HG03097 (cell line): Measurements from ENCODE around the gene ATP1B1.

Experiments
- ATAC-seq: cut with Tn5 transposase; IDR thresholded peaks from one replicate; pipeline ENCODE4 v1.9.1; 2021; ENCODE audit not compliant: unreplicated experiment, low FRiP score

ATP1B1 gene

GRCh38 chr1:169092399-169092798 lies 14.1 kb upstream of the ATP1B1 start:
- ATAC-seq: no peak

DNA sequence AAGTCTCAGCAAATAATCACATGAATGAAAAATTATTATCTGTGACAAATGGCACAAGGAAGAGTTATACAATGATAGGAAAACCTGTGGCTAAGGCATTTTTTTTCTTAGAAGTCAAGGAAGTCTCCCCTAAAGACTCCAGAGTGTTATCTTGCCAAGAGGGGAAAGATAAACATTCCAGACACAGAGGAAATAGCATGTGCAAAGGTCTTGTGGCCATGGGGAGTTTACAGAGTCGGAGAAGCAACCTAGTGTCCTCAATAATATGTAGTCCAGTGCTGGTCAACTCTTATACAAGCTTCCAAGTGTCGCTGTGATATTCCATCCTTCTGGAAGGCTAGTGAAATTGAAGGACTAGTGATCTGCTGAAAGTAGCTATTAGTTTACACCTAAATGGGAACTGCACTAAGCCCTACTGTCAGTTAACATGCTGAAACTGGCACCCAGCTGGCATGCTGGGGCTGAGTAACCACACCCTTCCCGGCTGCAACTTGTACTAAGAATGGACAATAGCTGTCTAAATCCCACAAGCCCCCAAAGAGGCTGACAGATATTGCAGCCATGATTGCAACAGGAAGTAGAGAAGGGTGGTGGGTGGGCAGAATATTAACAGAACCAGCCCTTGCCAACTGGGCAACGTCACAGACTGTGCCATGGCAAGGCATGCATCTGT lies 11.5 kb upstream of the ATP1B1 start:
- no peak for ATAC-seq

- ATAC-seq: no peak
Observed at GRCh38 chr1:169098380-169098779, 8.1 kb upstream of the ATP1B1 start.

DNA sequence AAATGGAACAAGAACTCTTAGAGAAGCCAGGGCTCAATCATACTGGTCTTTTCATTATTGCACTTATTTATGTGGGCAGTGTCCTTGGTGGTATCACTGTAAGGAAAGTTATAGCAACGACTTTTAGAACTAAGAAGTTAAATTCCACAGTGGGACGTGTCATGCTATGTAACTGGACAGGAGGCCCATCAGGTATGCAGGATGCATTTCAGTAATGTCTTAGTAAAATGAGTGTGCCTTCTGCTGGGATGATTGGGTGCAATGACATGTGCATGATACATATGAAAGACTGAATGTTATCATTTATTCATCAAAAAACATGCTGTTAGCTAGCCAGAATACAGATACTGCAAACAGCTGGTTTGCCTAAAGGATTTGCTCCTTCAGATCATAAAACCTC lies 6.9 kb upstream of the ATP1B1 start:
- no peak for ATAC-seq

- no peak for ATAC-seq
Observed at GRCh38 chr1:169100208-169100607, 6.3 kb upstream of the ATP1B1 start.

- no peak for ATAC-seq
Observed at GRCh38 chr1:169100651-169101088, 5.8 kb upstream of the ATP1B1 start.

GRCh38 chr1:169102567-169102966 lies 3.9 kb upstream of the ATP1B1 start:
- ATAC-seq: no peak

- no peak for ATAC-seq
Observed at GRCh38 chr1:169103002-169103401, 3.5 kb upstream of the ATP1B1 start.

GRCh38 chr1:169103480-169103893 lies 3.0 kb upstream of the ATP1B1 start:
- no peak for ATAC-seq

DNA sequence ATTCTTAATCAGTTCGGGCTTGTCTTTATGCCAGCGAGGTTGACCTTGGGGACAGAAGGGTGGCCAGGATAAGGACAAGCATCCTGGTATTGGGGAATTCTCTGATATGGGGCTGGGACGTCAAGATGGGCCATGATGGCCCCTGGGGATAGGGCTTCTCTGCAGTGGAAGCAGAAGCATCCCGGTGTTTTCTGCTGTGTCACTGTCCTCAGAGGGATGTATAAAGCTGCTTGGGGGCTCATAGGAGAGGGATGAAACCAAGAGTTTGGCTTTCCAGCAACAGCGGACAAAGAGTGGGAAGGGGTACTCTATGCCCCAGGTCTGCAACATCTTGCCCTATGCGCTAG lies 1.4 kb upstream of the ATP1B1 start:
- ATAC-seq: no peak

- peak; percentile 22 for ATAC-seq
Observed at GRCh38 chr1:169105434-169106094, 926 bp upstream of the ATP1B1 start.

DNA sequence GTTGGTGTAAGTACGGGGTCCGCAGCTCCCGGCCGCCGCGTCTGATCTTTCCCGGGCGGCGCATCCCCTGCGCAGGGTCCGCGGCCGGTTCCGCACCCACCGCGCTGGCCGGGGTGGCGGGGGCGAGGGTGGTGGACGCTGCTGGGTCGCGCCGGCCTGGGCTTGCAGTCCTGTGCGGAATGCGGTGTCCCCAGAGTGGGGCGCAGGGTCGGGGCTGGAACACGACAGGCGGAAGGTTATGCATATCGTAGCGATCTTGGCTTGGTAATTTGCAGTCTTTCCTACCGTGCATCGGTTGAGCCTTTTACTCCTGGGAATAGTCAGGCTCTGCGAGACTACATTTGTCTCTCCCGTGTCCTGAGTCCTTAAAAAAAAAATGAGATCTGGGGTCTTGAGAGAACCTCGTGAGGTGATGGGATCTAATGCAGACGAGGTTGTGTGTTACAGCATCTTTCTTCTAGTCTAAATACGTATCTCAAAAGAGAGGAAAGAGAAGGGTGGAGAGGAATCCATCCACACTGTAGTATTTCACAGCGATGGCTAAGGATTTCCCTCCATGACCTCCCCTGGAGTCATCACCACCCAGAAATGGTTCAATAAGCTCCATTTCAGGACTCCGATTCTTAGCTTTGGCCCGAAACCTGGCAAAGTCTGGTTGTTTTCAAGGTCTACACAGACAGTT lies 572 bp downstream of the ATP1B1 start:
- ATAC-seq: no peak

DNA sequence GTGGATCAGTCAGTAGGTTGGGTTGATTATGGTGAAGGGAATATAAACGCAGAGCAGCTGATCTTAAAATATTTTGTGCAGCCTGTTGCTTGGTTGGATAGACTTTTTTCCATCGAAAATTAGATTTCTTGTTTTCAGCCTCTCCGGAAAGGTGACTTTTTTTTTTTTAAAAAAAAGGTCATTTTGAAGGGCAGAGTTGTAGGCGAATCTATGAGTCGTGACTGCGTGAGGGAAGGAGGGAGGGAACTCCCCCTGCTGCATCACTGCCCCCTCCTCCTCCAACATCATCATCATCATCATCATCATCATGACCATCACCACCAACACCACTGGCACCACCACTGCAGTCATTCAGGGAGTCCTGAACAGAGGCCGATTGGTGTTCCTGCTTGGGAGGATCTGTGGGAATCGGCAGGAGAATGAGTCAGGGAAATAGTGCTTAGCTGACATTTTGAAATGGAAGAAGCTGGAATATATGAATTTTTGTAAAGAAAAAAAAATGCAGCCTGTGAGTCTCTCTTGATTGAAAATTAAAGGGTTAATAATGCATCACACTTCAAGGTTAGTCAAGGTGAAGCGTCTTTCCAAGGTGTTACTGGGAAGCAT lies 1.2 kb downstream of the ATP1B1 start:
- ATAC-seq: no peak

DNA sequence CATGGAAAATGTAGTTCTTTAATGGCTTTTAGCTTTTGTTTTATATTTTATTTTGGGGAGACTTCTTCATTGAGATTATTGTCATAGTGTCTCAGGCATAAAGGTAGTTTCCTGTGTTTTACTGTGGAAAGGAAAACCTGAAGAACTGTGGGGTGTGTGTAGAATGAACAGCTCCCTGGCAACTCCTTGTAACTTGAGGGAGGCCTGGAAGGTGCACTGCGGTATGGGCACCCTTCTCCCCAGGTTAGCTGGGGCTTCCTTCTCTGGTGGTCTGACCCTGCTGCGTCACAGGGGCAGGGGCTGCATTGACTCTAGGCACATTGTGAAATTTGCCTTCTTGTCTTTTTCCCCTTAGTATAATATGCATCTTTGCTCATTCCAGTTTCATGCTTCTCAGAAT lies 1.7 kb downstream of the ATP1B1 start:
- ATAC-seq: no peak

- ATAC-seq: no peak
Observed at GRCh38 chr1:169108863-169109560, 2.5 kb downstream of the ATP1B1 start.

- no peak for ATAC-seq
Observed at GRCh38 chr1:169109561-169110134, 3.2 kb downstream of the ATP1B1 start.

GRCh38 chr1:169110236-169110635 lies 3.7 kb downstream of the ATP1B1 start:
- ATAC-seq: no peak

- no peak for ATAC-seq
Observed at GRCh38 chr1:169110689-169111447, 4.4 kb downstream of the ATP1B1 start.

DNA sequence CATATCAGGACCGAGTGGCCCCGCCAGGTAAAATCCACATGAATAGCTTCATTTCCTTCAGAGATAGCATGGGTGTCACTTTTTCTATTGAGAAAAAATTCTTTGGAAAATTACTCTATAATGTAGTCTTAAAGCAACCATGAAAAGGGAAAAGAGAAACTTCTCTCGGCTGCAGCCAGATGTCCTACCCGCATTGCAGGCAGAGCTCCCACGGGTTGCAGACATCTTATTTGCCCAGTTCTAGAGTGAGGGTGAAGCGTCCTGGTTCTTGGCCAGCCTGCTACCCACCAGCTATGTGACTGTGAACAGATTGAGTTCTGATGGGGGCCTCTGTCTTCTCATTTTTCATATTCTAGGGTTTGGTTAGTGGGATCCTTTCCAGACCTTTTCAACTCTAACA lies 5.0 kb downstream of the ATP1B1 start:
- ATAC-seq: no peak

DNA sequence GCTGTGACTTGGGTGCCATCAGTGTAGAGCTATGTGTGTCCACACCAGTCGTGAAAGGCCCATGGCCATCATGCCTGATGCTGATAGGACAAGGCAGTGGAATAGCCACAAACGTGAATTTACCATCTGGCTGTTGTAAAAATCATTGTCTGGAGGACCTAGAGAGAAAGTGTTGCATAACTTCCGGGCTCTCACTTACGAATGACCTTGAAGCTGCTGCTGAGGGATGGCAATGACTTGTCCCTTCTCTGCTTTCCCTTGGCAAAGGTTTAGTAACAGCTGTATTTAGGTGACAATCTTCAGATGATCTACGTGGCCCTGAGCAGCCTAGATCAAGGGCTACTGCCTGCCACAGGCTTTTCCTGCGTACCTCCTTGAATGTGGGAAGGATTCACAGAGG lies 5.8 kb downstream of the ATP1B1 start:
- ATAC-seq: no peak
